Mesothelial cell of epicardium (in vitro differentiated cells): ENCODE results near the gene NCSTN. TPM values are rescaled to one million over a fixed set of nuclear protein-coding genes. Genes with fewer than 3 reads are reported as not detected.

Source experiments
- DNase-seq, 2 experiments: peaks; one replicate each; pipeline ENCODE4 v3.0.0; 2021; ENCODE audit warnings: low spot score in 2 of 2; ENCODE audit not compliant: unreplicated experiment in 2 of 2
- H3K27ac Mint-ChIP-seq: 2 replicates; pipeline ENCODE4 v1.8.0; 2021; ENCODE audit warnings: mixed read lengths
- H3K27me3 Mint-ChIP-seq: 2 replicates; pipeline ENCODE4 v1.8.0; 2021; ENCODE audit warnings: low read depth, mixed read lengths
- H3K36me3 Mint-ChIP-seq: 2 replicates; pipeline ENCODE4 v1.8.0; 2021; ENCODE audit warnings: mixed read lengths
- H3K4me1 Mint-ChIP-seq: 2 replicates; pipeline ENCODE4 v1.8.0; 2021; ENCODE audit warnings: mixed read lengths
- H3K4me3 Mint-ChIP-seq: 2 replicates; pipeline ENCODE4 v1.8.0; 2021; ENCODE audit warnings: mild to moderate bottlenecking, moderate library complexity, mixed read lengths
- H3K9me3 Mint-ChIP-seq: 2 replicates; pipeline ENCODE4 v1.8.0; 2021; ENCODE audit warnings: mixed read lengths
- CTCF ChIP-seq: fragments of 200-600 bp; sonication (generic); IDR thresholded peaks from one replicate; pipeline ENCODE4 v1.5.0; 2021; ENCODE audit warnings: antibody characterized with exemption; ENCODE audit not compliant: unreplicated experiment
- total RNA-seq: library from RNA; stranded (reverse); gene quantifications from 3 replicates; pipeline ENCODE4 v1.2.1, GENCODE V29; 2021

NCSTN gene
- total RNA-seq, 1 donor from 2014 or later, result 94.6 TPM

DNA sequence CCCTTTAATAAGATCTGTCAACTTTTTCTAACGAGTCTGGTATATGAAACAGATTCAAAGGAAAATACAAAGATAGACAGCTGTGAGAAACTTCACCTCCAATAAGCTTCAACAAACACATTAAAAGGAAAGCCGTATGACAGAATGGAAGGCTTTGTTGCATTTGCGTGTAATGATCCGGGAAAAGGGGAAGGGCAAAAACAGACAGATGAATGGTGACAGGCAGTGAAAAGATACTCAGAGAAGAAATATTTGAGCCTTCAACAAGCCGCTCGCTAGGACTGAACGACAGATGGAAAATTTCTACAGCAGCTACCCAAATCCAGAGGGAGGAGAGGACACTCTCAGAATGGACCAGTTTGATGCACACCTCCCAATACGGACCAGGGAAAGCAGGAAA lies 15.0 kb upstream of the NCSTN start:
- Mint-ChIP-seq H3K4me1 (no peaks in the 10 kb centered on the region), H3K4me3 (no peak overlapping the region), H3K27me3 (no peaks in the 10 kb centered on the region), H3K9me3 (no peaks in the 10 kb centered on the region), H3K27ac (no peak overlapping the region), H3K36me3 (peaks cover 47% of the 10 kb centered on the region)
- TF ChIP-seq CTCF, result no peak
- DNase-seq, result no peak

DNA sequence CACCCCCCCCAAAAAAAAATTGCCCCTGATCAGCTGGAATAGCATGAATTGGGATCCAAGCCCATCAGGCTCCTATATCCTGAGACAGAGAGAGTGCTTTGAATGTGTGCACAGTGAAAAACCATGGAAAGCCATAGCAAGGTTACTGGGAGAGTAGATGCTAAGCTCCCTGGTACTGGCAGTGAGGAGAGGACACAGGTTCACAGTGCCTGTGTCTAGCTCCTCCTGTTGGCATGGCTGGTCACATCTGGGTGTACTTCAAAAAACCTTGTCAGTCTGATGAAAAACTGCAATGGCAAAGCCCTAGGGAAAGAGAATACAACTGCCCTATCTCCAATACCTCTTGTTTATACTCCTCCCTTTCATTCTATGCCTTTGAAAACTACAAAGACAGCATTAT lies 13.1 kb upstream of the NCSTN start:
- no peak for TF ChIP-seq CTCF
- no peak overlapping the region for H3K4me3 Mint-ChIP-seq
- H3K27ac Mint-ChIP-seq, result no peak overlapping the region
- H3K36me3 Mint-ChIP-seq, result peaks cover 49% of the 10 kb centered on the region
- no peaks in the 10 kb centered on the region for H3K27me3 Mint-ChIP-seq
- H3K9me3 Mint-ChIP-seq, result no peaks in the 10 kb centered on the region
- no peak for DNase-seq
- no peaks in the 10 kb centered on the region for H3K4me1 Mint-ChIP-seq

DNA sequence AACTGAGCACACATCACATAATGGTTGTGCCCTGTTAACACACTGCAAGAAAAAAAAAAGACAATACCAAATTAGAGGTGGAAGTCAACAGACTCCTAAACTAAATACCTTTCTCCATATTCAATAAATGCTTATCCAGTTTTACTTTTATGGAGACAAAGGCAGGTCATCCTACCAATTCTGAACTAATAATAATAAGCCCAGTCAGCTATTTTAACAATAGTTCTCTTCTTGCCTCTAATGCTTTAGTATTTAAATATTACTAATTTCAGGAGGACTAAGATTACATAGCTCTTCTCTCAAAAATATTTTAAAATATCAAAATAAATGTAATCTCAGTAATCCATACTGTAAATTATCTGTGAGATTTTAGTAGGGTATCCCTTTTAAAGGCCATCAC lies 10.7 kb upstream of the NCSTN start:
- DNase-seq, result no peak
- Mint-ChIP-seq H3K4me1 (no peaks in the 10 kb centered on the region), H3K36me3 (peaks cover 38% of the 10 kb centered on the region), H3K4me3 (no peak overlapping the region), H3K27me3 (no peaks in the 10 kb centered on the region), H3K9me3 (no peaks in the 10 kb centered on the region), H3K27ac (no peak overlapping the region)
- no peak for TF ChIP-seq CTCF

GRCh38 chr1:160338580-160338979 lies 4.6 kb upstream of the NCSTN start:
- TF ChIP-seq CTCF, result no peak
- Mint-ChIP-seq H3K27ac (no peak overlapping the region), H3K4me3 (no peak overlapping the region), H3K36me3 (peaks cover 27% of the 10 kb centered on the region), H3K4me1 (peaks cover 21% of the 10 kb centered on the region), H3K9me3 (no peaks in the 10 kb centered on the region), H3K27me3 (no peaks in the 10 kb centered on the region)
- no peak for DNase-seq

DNA sequence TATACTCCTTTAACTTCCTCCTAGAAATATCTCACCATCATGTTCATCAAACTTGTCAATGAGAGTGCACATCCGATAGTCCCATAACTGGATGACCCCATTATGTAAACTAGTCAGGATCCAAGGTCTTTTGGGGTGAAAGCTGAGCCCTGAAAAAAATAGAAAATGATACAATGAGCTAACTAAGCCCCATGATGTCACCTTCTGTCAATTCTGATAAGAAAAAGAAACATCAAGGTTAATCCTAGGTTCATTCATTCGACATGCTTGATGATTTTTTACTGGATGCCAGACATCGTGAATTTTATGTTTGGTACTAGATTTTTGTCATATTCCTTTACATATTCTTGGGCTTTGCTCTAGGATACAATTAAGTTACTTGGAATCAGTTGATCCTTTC lies 3.0 kb upstream of the NCSTN start:
- peaks cover 31% of the 10 kb centered on the region for H3K4me1 Mint-ChIP-seq
- H3K4me3 Mint-ChIP-seq, result no peak overlapping the region
- no peaks in the 10 kb centered on the region for H3K9me3 Mint-ChIP-seq
- DNase-seq, result no peak
- TF ChIP-seq CTCF, result no peak
- H3K27ac Mint-ChIP-seq, result no peak overlapping the region
- H3K27me3 Mint-ChIP-seq, result no peaks in the 10 kb centered on the region
- H3K36me3 Mint-ChIP-seq, result peaks cover 24% of the 10 kb centered on the region

DNA sequence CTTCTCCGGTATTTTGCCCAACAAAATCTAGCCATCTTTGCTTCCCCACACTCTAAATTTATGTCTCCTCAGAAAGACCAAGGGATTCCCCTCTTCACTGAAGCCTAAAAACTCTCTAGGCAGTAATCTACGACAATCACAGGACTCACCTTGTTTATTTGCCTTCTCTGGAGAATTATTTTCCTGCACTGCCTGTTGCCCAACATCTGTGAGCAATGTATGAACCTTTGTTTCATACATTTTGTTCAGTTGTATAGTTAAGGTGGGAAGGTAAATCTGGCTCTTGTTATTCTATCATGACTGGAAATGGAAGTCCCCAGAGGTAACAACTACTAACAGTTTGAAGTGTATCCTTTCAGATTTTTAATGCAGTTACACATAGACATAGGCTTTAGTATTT lies 2.3 kb upstream of the NCSTN start:
- no peak for DNase-seq
- Mint-ChIP-seq H3K9me3 (no peaks in the 10 kb centered on the region), H3K27me3 (no peaks in the 10 kb centered on the region), H3K36me3 (peaks cover 24% of the 10 kb centered on the region), H3K27ac (peak overlapping the region; percentile 32), H3K4me1 (peaks cover 31% of the 10 kb centered on the region), H3K4me3 (peak overlapping the region; percentile 100)
- no peak for TF ChIP-seq CTCF
